ENCODE measurements around the gene MRPL14.
A peak's percentile ranks its signal among the peaks of the same experiment; 100 is the strongest.

Gene MRPL14

GRCh38 chr6:44081753-44082152 lies 45.5 kb downstream of the MRPL14 start:
- Mint-ChIP-seq H3K4me1 (peaks cover 3% of the 10 kb centered on the region), H3K27me3 (peaks cover 32% of the 10 kb centered on the region), H3K27ac (no peak overlapping the region), H3K4me3 (no peak overlapping the region), H3K36me3 (no peaks in the 10 kb centered on the region), H3K9me3 (no peaks in the 10 kb centered on the region)
- CTCF ChIA-PET, result interaction anchor here (4.3 to 5.5 kb wide), 3 partner anchors 307 to 415 kb away, joined by 40 to 65 read pairs (median 58); partner anchors contain the start of gene VEGFA
- no peak for DNase-seq

- Mint-ChIP-seq H3K4me1 (peaks cover 3% of the 10 kb centered on the region), H3K4me3 (no peak overlapping the region), H3K9me3 (no peaks in the 10 kb centered on the region), H3K36me3 (no peaks in the 10 kb centered on the region), H3K27ac (no peak overlapping the region), H3K27me3 (peaks cover 38% of the 10 kb centered on the region)
- CTCF ChIA-PET, result interaction anchor here (0.8 to 5.5 kb wide), 11 partner anchors 11 to 472 kb away, joined by 3 to 65 read pairs (median 11); partner anchors contain the start of gene VEGFA
- DNase-seq, result no peak
Measured at GRCh38 chr6:44080561-44081521, 46.4 kb downstream of the MRPL14 start.

- peaks cover 9% of the 10 kb centered on the region for H3K4me1 Mint-ChIP-seq
- no peaks in the 10 kb centered on the region for H3K9me3 Mint-ChIP-seq
- CTCF ChIA-PET, result interaction anchor here (0.7 to 5.5 kb wide), 25 partner anchors 10 to 471 kb away, joined by 3 to 65 read pairs (median 4); partner anchors contain the start of genes RSPH9 and VEGFA
- peaks cover 48% of the 10 kb centered on the region for H3K27me3 Mint-ChIP-seq
- H3K27ac Mint-ChIP-seq, result no peak overlapping the region
- no peak overlapping the region for H3K4me3 Mint-ChIP-seq
- H3K36me3 Mint-ChIP-seq, result no peaks in the 10 kb centered on the region
- no peak for DNase-seq
Measured at GRCh38 chr6:44079672-44080071, 47.6 kb downstream of the MRPL14 start.

GRCh38 chr6:44078827-44079671 lies 48.2 kb downstream of the MRPL14 start:
- Mint-ChIP-seq H3K9me3 (no peaks in the 10 kb centered on the region), H3K4me3 (no peak overlapping the region), H3K27me3 (peaks cover 52% of the 10 kb centered on the region), H3K4me1 (peaks cover 15% of the 10 kb centered on the region), H3K36me3 (no peaks in the 10 kb centered on the region), H3K27ac (no peak overlapping the region)
- peak; percentile 81 for DNase-seq
- CTCF ChIA-PET, result interaction anchor here (0.6 to 5.5 kb wide), 37 partner anchors 9 to 471 kb away, joined by 3 to 65 read pairs (median 3); partner anchors contain the start of genes RSPH9 and VEGFA

GRCh38 chr6:44078219-44078826 lies 48.9 kb downstream of the MRPL14 start:
- CTCF ChIA-PET, result interaction anchor here (0.6 to 5.5 kb wide), 33 partner anchors 8 to 470 kb away, joined by 3 to 65 read pairs (median 3); partner anchors contain the start of genes RSPH9 and VEGFA
- H3K27me3 Mint-ChIP-seq, result peaks cover 51% of the 10 kb centered on the region

GRCh38 chr6:44077214-44077946 lies 49.9 kb downstream of the MRPL14 start:
- CTCF ChIA-PET, result interaction anchor here (1.3 to 6.7 kb wide), 6 partner anchors 12 to 411 kb away, joined by 3 to 65 read pairs (median 49); partner anchors contain the start of gene VEGFA

More at GRCh38 chr6:44078219-44078826, 48.9 kb downstream of the MRPL14 start:
- H3K4me3 Mint-ChIP-seq, result no peak overlapping the region
- H3K9me3 Mint-ChIP-seq, result no peaks in the 10 kb centered on the region
- H3K36me3 Mint-ChIP-seq, result no peaks in the 10 kb centered on the region
- H3K4me1 Mint-ChIP-seq, result peaks cover 21% of the 10 kb centered on the region
- H3K27ac Mint-ChIP-seq, result no peak overlapping the region
- no peak for DNase-seq

GRCh38 chr6:44076356-44077213 lies 50.7 kb downstream of the MRPL14 start:
- DNase-seq, result no peak
- CTCF ChIA-PET, result interaction anchor here (4.5 to 6.7 kb wide), 2 partner anchors 302 to 307 kb away, joined by 61 to 69 read pairs (median 65); partner anchors contain the start of gene VEGFA
- Mint-ChIP-seq H3K27ac (no peak overlapping the region), H3K36me3 (no peaks in the 10 kb centered on the region), H3K27me3 (peaks cover 54% of the 10 kb centered on the region), H3K4me1 (peaks cover 33% of the 10 kb centered on the region), H3K4me3 (no peak overlapping the region), H3K9me3 (no peaks in the 10 kb centered on the region)

More at GRCh38 chr6:44077214-44077946, 49.9 kb downstream of the MRPL14 start:
- Mint-ChIP-seq H3K27ac (no peak overlapping the region), H3K9me3 (no peaks in the 10 kb centered on the region), H3K27me3 (peaks cover 50% of the 10 kb centered on the region), H3K4me3 (no peak overlapping the region), H3K36me3 (no peaks in the 10 kb centered on the region), H3K4me1 (peaks cover 29% of the 10 kb centered on the region)
- no peak for DNase-seq

GRCh38 chr6:44075647-44076355 lies 51.5 kb downstream of the MRPL14 start:
- no peak for DNase-seq
- peaks cover 1% of the 10 kb centered on the region for H3K36me3 Mint-ChIP-seq
- H3K27ac Mint-ChIP-seq, result no peak overlapping the region
- peaks cover 60% of the 10 kb centered on the region for H3K27me3 Mint-ChIP-seq
- CTCF ChIA-PET, result interaction anchor here (0.9 to 6.7 kb wide), 10 partner anchors 9 to 410 kb away, joined by 3 to 69 read pairs (median 10); partner anchors contain the start of gene VEGFA
- no peaks in the 10 kb centered on the region for H3K9me3 Mint-ChIP-seq
- no peak overlapping the region for H3K4me3 Mint-ChIP-seq
- H3K4me1 Mint-ChIP-seq, result peaks cover 33% of the 10 kb centered on the region

- CTCF ChIA-PET, result interaction anchor here (0.6 to 6.7 kb wide), 23 partner anchors 9 to 409 kb away, joined by 3 to 69 read pairs (median 4); partner anchors contain the start of gene VEGFA
- H3K27me3 Mint-ChIP-seq, result peaks cover 66% of the 10 kb centered on the region
- H3K36me3 Mint-ChIP-seq, result peaks cover 1% of the 10 kb centered on the region
- peak overlapping the region; percentile 84 for H3K4me3 Mint-ChIP-seq
- DNase-seq, result no peak
- H3K4me1 Mint-ChIP-seq, result peaks cover 30% of the 10 kb centered on the region
- peak overlapping the region; percentile 42 for H3K27ac Mint-ChIP-seq
- no peaks in the 10 kb centered on the region for H3K9me3 Mint-ChIP-seq
Measured at GRCh38 chr6:44074813-44075646, 52.2 kb downstream of the MRPL14 start.

GRCh38 chr6:44074439-44074812 lies 52.8 kb downstream of the MRPL14 start:
- CTCF ChIA-PET, result interaction anchor here (0.6 to 6.7 kb wide), 25 partner anchors 10 to 409 kb away, joined by 3 to 69 read pairs (median 4); partner anchors contain the start of gene VEGFA
- Mint-ChIP-seq H3K4me3 (peak overlapping the region; percentile 84), H3K36me3 (peaks cover 1% of the 10 kb centered on the region), H3K9me3 (no peaks in the 10 kb centered on the region), H3K27ac (peak overlapping the region; percentile 42), H3K27me3 (peaks cover 72% of the 10 kb centered on the region), H3K4me1 (peaks cover 30% of the 10 kb centered on the region)
- DNase-seq, result peak; percentile 82

Measured in activated naive CD4-positive, alpha-beta T cell treated with anti-CD3 and anti-CD28 coated beads, Interleukin-2, amount 10 ng/mL, durations not matched to agents 7 days and 5 days (primary cell).